ENCODE measurements around the gene GLDN.

The GLDN gene

DNA sequence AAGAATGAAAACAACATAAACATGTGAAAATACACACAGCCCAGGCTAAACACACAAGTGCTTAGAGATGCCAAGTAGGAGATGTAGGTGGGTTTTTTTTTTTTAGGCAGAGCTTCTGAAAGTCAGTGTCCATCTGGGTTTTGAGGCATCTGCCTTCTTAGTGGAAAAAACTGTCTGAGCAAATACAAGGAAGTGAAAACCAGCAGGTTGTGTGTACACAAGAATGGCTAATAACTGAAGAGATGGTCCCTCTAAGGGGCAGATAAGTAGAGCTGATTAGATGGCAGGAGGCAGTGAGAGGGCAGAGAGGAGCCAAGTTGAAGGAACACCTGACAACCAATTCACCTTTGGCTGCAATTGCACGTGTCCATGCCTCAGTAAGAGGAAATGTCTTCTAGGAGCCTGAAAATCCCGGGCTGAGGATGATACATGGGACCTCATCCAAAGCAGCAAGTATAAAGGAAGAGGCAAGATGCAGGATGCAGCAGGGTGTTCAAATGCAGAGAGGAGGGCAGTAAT is 37.9 kb upstream of the GLDN start:
- H3K9ac ChIP-seq = no peak overlapping the region
- no peak overlapping the region for H3K27ac ChIP-seq
- no peak overlapping the region for H2AFZ ChIP-seq (ENCODE audit: low read depth)
- H3K36me3 ChIP-seq (ENCODE audit: insufficient read depth) = no peaks in the 10 kb centered on the region
- peaks cover 10% of the 10 kb centered on the region for H3K4me1 ChIP-seq (ENCODE audit: low read depth, poor library complexity, severe bottlenecking)
- no peak overlapping the region for H3K4me3 ChIP-seq (IDR thresholded peaks at IDR 0.05; ENCODE audit: insufficient read depth, low read depth, low read length)
- H3K27me3 ChIP-seq (ENCODE audit: insufficient read depth, low read depth) = no peaks in the 10 kb centered on the region
- no peaks in the 10 kb centered on the region for H3K79me2 ChIP-seq (ENCODE audit: insufficient read depth, low read depth)
- H3K4me2 ChIP-seq = no peak overlapping the region
- TF ChIP-seq, protein P1, sequence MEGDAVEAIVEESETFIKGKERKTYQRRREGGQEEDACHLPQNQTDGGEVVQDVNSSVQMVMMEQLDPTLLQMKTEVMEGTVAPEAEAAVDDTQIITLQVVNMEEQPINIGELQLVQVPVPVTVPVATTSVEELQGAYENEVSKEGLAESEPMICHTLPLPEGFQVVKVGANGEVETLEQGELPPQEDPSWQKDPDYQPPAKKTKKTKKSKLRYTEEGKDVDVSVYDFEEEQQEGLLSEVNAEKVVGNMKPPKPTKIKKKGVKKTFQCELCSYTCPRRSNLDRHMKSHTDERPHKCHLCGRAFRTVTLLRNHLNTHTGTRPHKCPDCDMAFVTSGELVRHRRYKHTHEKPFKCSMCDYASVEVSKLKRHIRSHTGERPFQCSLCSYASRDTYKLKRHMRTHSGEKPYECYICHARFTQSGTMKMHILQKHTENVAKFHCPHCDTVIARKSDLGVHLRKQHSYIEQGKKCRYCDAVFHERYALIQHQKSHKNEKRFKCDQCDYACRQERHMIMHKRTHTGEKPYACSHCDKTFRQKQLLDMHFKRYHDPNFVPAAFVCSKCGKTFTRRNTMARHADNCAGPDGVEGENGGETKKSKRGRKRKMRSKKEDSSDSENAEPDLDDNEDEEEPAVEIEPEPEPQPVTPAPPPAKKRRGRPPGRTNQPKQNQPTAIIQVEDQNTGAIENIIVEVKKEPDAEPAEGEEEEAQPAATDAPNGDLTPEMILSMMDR (conservative IDR thresholded peaks at IDR 0.05; ENCODE audit: low read depth, low read length) = no peak
- H4K20me1 ChIP-seq (ENCODE audit: insufficient read depth) = no peaks in the 10 kb centered on the region

DNA sequence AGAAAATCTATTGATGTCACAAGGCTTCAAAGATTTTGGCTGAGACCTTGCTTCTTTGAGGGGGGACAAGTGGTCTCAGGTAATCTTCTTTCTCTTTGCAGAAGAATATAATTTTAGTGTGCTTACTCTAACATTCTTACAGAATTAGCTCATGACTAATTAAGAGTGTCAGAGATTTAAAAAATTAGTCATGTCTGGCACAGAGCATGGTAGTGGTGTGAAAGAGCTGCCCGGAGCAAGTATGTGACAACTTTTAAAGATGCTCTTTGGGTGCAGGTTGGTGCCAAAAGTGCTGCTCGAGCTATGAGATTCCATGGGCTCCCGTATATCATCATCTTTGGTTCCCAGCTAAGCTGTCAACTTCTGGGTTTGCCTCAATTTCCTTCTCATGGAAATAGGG is 34.1 kb upstream of the GLDN start:
- Histone ChIP-seq H3K4me2 (no peak overlapping the region), H3K36me3 (ENCODE audit: insufficient read depth) (no peaks in the 10 kb centered on the region), H3K27me3 (ENCODE audit: insufficient read depth, low read depth) (no peaks in the 10 kb centered on the region), H3K4me3 (IDR thresholded peaks at IDR 0.05; ENCODE audit: insufficient read depth, low read depth, low read length) (no peak overlapping the region), H3K9ac (no peak overlapping the region), H2AFZ (ENCODE audit: low read depth) (no peak overlapping the region), H3K4me1 (ENCODE audit: low read depth, poor library complexity, severe bottlenecking) (peaks cover 7% of the 10 kb centered on the region), H4K20me1 (ENCODE audit: insufficient read depth) (no peaks in the 10 kb centered on the region), H3K79me2 (ENCODE audit: insufficient read depth, low read depth) (no peaks in the 10 kb centered on the region), H3K27ac (no peak overlapping the region)
- TF ChIP-seq, protein P1 (conservative IDR thresholded peaks at IDR 0.05; ENCODE audit: low read depth, low read length) = no peak

DNA sequence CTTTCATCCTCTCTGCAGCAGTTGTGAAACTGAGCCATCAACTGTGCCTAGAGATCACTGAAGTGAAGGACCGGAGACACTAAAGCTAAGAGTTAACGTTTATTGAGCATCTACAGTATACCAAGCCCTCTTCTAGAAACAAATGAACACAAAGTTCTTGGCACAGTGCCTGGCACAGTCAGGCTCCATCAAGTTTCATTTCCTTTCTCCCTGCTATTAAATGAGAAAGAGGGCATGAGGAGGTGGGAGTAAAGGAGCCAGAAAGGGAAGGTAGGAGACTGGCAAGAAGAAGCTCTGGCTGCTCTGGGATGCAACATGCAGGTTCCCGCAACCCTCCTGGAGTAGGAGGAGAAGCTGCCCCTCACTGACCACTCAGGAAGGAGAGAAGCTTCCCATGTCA is 33.6 kb upstream of the GLDN start:
- no peaks in the 10 kb centered on the region for H3K79me2 ChIP-seq (ENCODE audit: insufficient read depth, low read depth)
- no peak overlapping the region for H3K4me2 ChIP-seq
- no peak overlapping the region for H2AFZ ChIP-seq (ENCODE audit: low read depth)
- H3K4me3 ChIP-seq (IDR thresholded peaks at IDR 0.05; ENCODE audit: insufficient read depth, low read depth, low read length) = no peak overlapping the region
- peaks cover 4% of the 10 kb centered on the region for H3K4me1 ChIP-seq (ENCODE audit: low read depth, poor library complexity, severe bottlenecking)
- no peak overlapping the region for H3K9ac ChIP-seq
- H3K36me3 ChIP-seq (ENCODE audit: insufficient read depth) = no peaks in the 10 kb centered on the region
- H4K20me1 ChIP-seq (ENCODE audit: insufficient read depth) = no peaks in the 10 kb centered on the region
- H3K27ac ChIP-seq = no peak overlapping the region
- no peaks in the 10 kb centered on the region for H3K27me3 ChIP-seq (ENCODE audit: insufficient read depth, low read depth)
- TF ChIP-seq, protein P1 (conservative IDR thresholded peaks at IDR 0.05; ENCODE audit: low read depth, low read length) = no peak

DNA sequence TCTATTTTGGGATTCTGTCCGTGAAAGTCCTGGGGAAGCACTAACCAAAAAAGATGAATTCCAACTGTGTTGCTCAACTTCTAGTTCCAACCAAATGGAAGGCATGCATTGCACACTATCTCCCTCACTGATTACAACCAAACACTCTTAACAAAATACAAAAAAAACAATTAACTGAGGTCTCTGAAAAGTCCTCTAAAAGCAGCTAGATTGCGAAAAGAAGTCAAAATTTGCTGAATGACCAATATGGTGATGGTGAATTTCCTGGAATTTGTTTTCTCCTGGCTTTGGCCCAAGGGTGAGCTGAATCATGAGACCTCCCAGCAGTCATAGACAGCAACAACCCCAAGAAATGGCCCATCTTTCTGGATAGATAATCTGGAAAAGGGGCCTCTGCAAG is 31.4 kb upstream of the GLDN start:
- Histone ChIP-seq H3K4me3 (IDR thresholded peaks at IDR 0.05; ENCODE audit: insufficient read depth, low read depth, low read length) (no peak overlapping the region), H3K27me3 (ENCODE audit: insufficient read depth, low read depth) (no peaks in the 10 kb centered on the region), H3K36me3 (ENCODE audit: insufficient read depth) (no peaks in the 10 kb centered on the region), H3K4me1 (ENCODE audit: low read depth, poor library complexity, severe bottlenecking) (peaks cover 4% of the 10 kb centered on the region), H3K79me2 (ENCODE audit: insufficient read depth, low read depth) (no peaks in the 10 kb centered on the region), H3K4me2 (no peak overlapping the region), H3K9ac (no peak overlapping the region), H3K27ac (no peak overlapping the region), H2AFZ (ENCODE audit: low read depth) (no peak overlapping the region), H4K20me1 (ENCODE audit: insufficient read depth) (no peaks in the 10 kb centered on the region)
- TF ChIP-seq, protein P1 (conservative IDR thresholded peaks at IDR 0.05; ENCODE audit: low read depth, low read length) = no peak
